Measurements from ENCODE around the gene BACH2.
"Not testable (repeated sequence)": the region's sequence is repeated elsewhere in the genome, so short reads cannot be mapped to it uniquely, and the experiment has no call there.

The BACH2 gene

DNA sequence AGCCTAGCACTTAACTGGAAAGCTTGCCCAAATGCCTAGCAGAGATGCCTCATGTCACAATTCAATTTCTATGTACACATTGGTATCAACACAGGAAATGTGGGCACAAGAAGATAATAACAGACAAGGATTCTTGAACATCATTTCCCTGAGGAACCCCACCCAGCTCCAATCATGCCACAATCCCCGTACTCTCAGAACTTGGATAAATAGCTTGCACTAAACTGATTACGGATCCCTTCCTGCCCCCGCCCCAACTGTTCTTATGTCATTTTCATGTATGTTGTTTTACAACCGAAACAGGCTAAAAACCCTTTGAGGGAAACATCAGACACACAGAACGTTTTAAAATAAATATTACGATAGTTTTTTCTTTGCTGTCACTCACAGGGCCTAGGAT, 87.1 kb downstream of the BACH2 start:
- H3K27ac ChIP-seq (replicated peaks; ENCODE audit: low read length), result no peak overlapping the region
- no peaks in the 10 kb centered on the region for H3K36me3 ChIP-seq (replicated peaks in 1 of 2; ENCODE audit: control insufficient read depth in 2 of 2, insufficient read depth in 2 of 2, low read length in 2 of 2)
- H3K9me3 ChIP-seq (replicated peaks in 1 of 2; ENCODE audit: control insufficient read depth in 2 of 2, insufficient read depth in 1 of 2, low read depth in 1 of 2, low read length in 2 of 2), result no peaks in the 10 kb centered on the region
- H3K79me1 ChIP-seq (ENCODE audit: low read depth, low read length), result no peaks in the 10 kb centered on the region
- H3K4ac ChIP-seq (ENCODE audit: low read length), result no peak overlapping the region
- peaks cover 0 to 14% of the 10 kb centered on the region in 2 donors for H3K4me1 ChIP-seq (ENCODE audit: control insufficient read depth in 2 of 2, insufficient read depth in 1 of 2, low read depth in 1 of 2, low read length in 2 of 2)
- no peak overlapping the region for H2BK15ac ChIP-seq (ENCODE audit: low read length)
- H4K8ac ChIP-seq (ENCODE audit: low read depth, low read length), result no peak overlapping the region
- H3K14ac ChIP-seq (ENCODE audit: low read length), result no peak overlapping the region
- DNase-seq (ENCODE audit: low spot score), result no peak
- H2AFZ ChIP-seq (ENCODE audit: low read length), result no peak overlapping the region
- H3K27me3 ChIP-seq (ENCODE audit: control insufficient read depth in 3 of 3, insufficient read depth in 3 of 3, low read depth in 1 of 3, low read length in 3 of 3), result no peaks in the 10 kb centered on the region
- no peak overlapping the region for H2BK12ac ChIP-seq (ENCODE audit: low read length)
- H3K9ac ChIP-seq (ENCODE audit: low read depth, low read length, poor library complexity), result no peak overlapping the region
- whole genome bisulfite sequencing, 2 donors (ENCODE audit: extremely low coverage in 2 of 2, insufficient read length in 2 of 2, insufficient replicate concordance in 1 of 2), result no CpG with 5 or more reads among the region's 6 CpGs
- no peak overlapping the region for H3K18ac ChIP-seq (ENCODE audit: low read length)
- no peak overlapping the region for H3K4me2 ChIP-seq (ENCODE audit: insufficient read depth, low read length, poor library complexity, severe bottlenecking)
- no peak overlapping the region for H3K4me3 ChIP-seq (ENCODE audit: low read length in 2 of 2)
- no peak overlapping the region for H2AK5ac ChIP-seq (ENCODE audit: low read depth, low read length)
- H4K91ac ChIP-seq (ENCODE audit: low read depth, low read length, poor library complexity), result no peak overlapping the region
- H2BK5ac ChIP-seq (ENCODE audit: low read length), result no peak overlapping the region
- H2BK120ac ChIP-seq (ENCODE audit: low read depth, low read length), result no peak overlapping the region
- H3K23ac ChIP-seq (ENCODE audit: low read depth, low read length, poor library complexity), result no peak overlapping the region

DNA sequence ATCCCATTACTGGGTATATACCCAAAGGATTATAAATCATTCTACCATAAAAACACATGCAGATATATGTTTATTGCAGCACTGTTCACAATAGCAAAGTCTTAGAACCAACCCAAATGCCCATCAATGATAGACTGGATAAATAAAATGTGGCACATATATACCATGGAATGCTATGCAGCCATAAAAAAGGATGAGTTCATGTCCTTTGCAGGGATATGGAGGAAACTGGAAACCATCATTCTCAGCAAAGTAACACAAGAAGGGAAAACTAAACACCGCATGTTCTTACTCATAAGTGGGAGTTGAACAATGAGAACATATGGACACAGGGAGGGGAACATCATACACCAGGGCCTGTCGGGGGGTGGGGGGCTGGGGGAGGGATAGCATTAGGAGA, 88.0 kb downstream of the BACH2 start:
- not testable (repeated sequence) for H3K14ac ChIP-seq (ENCODE audit: low read length); H3K36me3 ChIP-seq (replicated peaks in 1 of 2; ENCODE audit: control insufficient read depth in 2 of 2, insufficient read depth in 2 of 2, low read length in 2 of 2); H3K4ac ChIP-seq (ENCODE audit: low read length); H2BK120ac ChIP-seq (ENCODE audit: low read depth, low read length); H2BK5ac ChIP-seq (ENCODE audit: low read length); H3K4me3 ChIP-seq (ENCODE audit: low read length in 2 of 2); H3K9ac ChIP-seq (ENCODE audit: low read depth, low read length, poor library complexity); H3K9me3 ChIP-seq (replicated peaks in 1 of 2; ENCODE audit: control insufficient read depth in 2 of 2, insufficient read depth in 1 of 2, low read depth in 1 of 2, low read length in 2 of 2); H3K27ac ChIP-seq (replicated peaks; ENCODE audit: low read length); H3K4me2 ChIP-seq (ENCODE audit: insufficient read depth, low read length, poor library complexity, severe bottlenecking); DNase-seq (ENCODE audit: low spot score); H2AFZ ChIP-seq (ENCODE audit: low read length); H2AK5ac ChIP-seq (ENCODE audit: low read depth, low read length); H3K18ac ChIP-seq (ENCODE audit: low read length); H3K79me1 ChIP-seq (ENCODE audit: low read depth, low read length); H2BK15ac ChIP-seq (ENCODE audit: low read length); H2BK12ac ChIP-seq (ENCODE audit: low read length); H3K23ac ChIP-seq (ENCODE audit: low read depth, low read length, poor library complexity); H4K91ac ChIP-seq (ENCODE audit: low read depth, low read length, poor library complexity); H4K8ac ChIP-seq (ENCODE audit: low read depth, low read length); H3K27me3 ChIP-seq (ENCODE audit: control insufficient read depth in 3 of 3, insufficient read depth in 3 of 3, low read depth in 1 of 3, low read length in 3 of 3)
- no CpG with 5 or more reads among the region's 2 CpGs for WGBS, 2 donors (ENCODE audit: extremely low coverage in 2 of 2, insufficient read length in 2 of 2, insufficient replicate concordance in 1 of 2)
- H3K4me1 ChIP-seq (ENCODE audit: control insufficient read depth in 2 of 2, insufficient read depth in 1 of 2, low read depth in 1 of 2, low read length in 2 of 2), result peaks cover 0 to 20% of the 10 kb centered on the region in 2 donors

DNA sequence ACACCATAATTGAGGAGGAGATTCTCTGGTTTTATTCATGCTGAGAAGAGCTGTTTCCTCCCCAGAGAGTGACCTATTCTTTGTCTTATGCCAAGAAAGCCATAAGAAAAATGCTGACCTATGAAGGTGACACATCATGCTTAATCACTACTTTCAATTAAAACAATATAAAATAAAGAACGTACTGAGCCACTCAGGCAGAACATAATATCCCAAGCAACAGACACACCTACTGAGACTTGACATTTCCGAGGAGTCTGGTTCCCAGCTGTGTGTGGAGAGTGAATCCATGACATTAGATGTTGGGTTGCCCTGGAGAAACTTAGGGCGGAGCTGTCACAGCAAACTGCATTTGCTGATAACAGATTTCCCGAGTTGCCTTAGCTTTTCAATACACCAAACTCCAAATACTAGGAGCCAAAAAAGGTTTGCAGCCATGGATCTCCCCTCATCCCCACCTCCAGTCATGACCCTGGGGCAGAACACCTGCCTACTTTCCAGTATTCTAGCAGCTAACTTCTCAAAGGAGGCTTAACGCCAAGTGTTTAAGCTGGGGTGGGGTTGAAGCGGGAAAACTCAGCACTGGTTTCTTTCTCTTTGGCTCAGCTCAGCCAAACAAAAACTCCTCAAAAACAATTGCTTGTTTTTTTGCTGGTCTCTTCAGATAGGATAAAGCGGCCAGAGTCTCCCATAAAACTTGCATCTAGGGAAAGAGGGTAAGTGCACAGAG, 92.2 kb downstream of the BACH2 start:
- DNase-seq (ENCODE audit: low spot score), result no peak
- Histone ChIP-seq H3K9me3 (replicated peaks in 1 of 2; ENCODE audit: control insufficient read depth in 2 of 2, insufficient read depth in 1 of 2, low read depth in 1 of 2, low read length in 2 of 2) (peaks cover 0 to under 1% of the 10 kb centered on the region in 2 donors), H3K18ac (ENCODE audit: low read length) (no peak overlapping the region), H3K23ac (ENCODE audit: low read depth, low read length, poor library complexity) (no peak overlapping the region), H4K8ac (ENCODE audit: low read depth, low read length) (no peak overlapping the region), H2BK5ac (ENCODE audit: low read length) (no peak overlapping the region), H3K27ac (replicated peaks; ENCODE audit: low read length) (no peak overlapping the region), H3K36me3 (replicated peaks in 1 of 2; ENCODE audit: control insufficient read depth in 2 of 2, insufficient read depth in 2 of 2, low read length in 2 of 2) (peaks cover 0 to 6% of the 10 kb centered on the region in 2 donors), H3K4ac (ENCODE audit: low read length) (no peak overlapping the region), H2BK120ac (ENCODE audit: low read depth, low read length) (no peak overlapping the region), H2AFZ (ENCODE audit: low read length) (no peak overlapping the region), H3K9ac (ENCODE audit: low read depth, low read length, poor library complexity) (no peak overlapping the region), H4K91ac (ENCODE audit: low read depth, low read length, poor library complexity) (no peak overlapping the region), H2BK15ac (ENCODE audit: low read length) (no peak overlapping the region), H3K14ac (ENCODE audit: low read length) (no peak overlapping the region), H3K27me3 (ENCODE audit: control insufficient read depth in 3 of 3, insufficient read depth in 3 of 3, low read depth in 1 of 3, low read length in 3 of 3) (no peaks in the 10 kb centered on the region), H2BK12ac (ENCODE audit: low read length) (no peak overlapping the region), H3K4me3 (ENCODE audit: low read length in 2 of 2) (no peak overlapping the region), H3K4me1 (ENCODE audit: control insufficient read depth in 2 of 2, insufficient read depth in 1 of 2, low read depth in 1 of 2, low read length in 2 of 2) (peaks cover 0 to 16% of the 10 kb centered on the region in 2 donors), H2AK5ac (ENCODE audit: low read depth, low read length) (no peak overlapping the region), H3K4me2 (ENCODE audit: insufficient read depth, low read length, poor library complexity, severe bottlenecking) (no peak overlapping the region), H3K79me1 (ENCODE audit: low read depth, low read length) (no peaks in the 10 kb centered on the region)
- no CpG with 5 or more reads among the region's 7 CpGs for WGBS, 2 donors (ENCODE audit: extremely low coverage in 2 of 2, insufficient read length in 2 of 2, insufficient replicate concordance in 1 of 2)

DNA sequence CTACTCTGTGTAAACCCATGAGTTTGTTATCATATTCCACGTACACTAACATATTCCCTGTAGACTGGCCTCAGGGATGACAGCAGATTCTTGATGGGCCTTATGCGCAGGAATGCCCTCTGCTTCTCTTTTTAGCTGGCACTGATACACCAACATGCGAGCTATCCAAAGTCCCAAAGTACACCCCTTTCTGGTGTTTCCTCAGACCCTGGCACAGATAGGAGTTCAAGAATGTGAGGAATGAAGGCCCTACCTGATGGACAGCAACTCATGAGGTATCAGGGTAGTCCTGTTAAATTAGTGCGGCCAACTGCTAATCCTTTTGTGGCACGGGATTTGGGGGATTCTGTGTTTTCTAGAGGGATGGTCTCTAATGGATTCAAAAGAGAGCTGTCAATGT, 93.0 kb downstream of the BACH2 start:
- H3K18ac ChIP-seq (ENCODE audit: low read length), result no peak overlapping the region
- no peak overlapping the region for H3K23ac ChIP-seq (ENCODE audit: low read depth, low read length, poor library complexity)
- H2BK120ac ChIP-seq (ENCODE audit: low read depth, low read length), result no peak overlapping the region
- H3K9ac ChIP-seq (ENCODE audit: low read depth, low read length, poor library complexity), result no peak overlapping the region
- no peak overlapping the region for H2BK5ac ChIP-seq (ENCODE audit: low read length)
- no peak overlapping the region for H2BK15ac ChIP-seq (ENCODE audit: low read length)
- H3K4me2 ChIP-seq (ENCODE audit: insufficient read depth, low read length, poor library complexity, severe bottlenecking), result no peak overlapping the region
- H3K9me3 ChIP-seq (replicated peaks in 1 of 2; ENCODE audit: control insufficient read depth in 2 of 2, insufficient read depth in 1 of 2, low read depth in 1 of 2, low read length in 2 of 2), result peaks cover 5% of the 10 kb centered on the region in 2 donors
- no CpG with 5 or more reads among the region's 5 CpGs for WGBS, 2 donors (ENCODE audit: extremely low coverage in 2 of 2, insufficient read length in 2 of 2, insufficient replicate concordance in 1 of 2)
- no peaks in the 10 kb centered on the region for H3K79me1 ChIP-seq (ENCODE audit: low read depth, low read length)
- H3K4me1 ChIP-seq (ENCODE audit: control insufficient read depth in 2 of 2, insufficient read depth in 1 of 2, low read depth in 1 of 2, low read length in 2 of 2), result peaks cover 0 to 16% of the 10 kb centered on the region in 2 donors
- DNase-seq (ENCODE audit: low spot score), result no peak
- H4K91ac ChIP-seq (ENCODE audit: low read depth, low read length, poor library complexity), result no peak overlapping the region
- no peak overlapping the region for H2BK12ac ChIP-seq (ENCODE audit: low read length)
- H3K27me3 ChIP-seq (ENCODE audit: control insufficient read depth in 3 of 3, insufficient read depth in 3 of 3, low read depth in 1 of 3, low read length in 3 of 3), result no peaks in the 10 kb centered on the region
- H4K8ac ChIP-seq (ENCODE audit: low read depth, low read length), result no peak overlapping the region
- H2AFZ ChIP-seq (ENCODE audit: low read length), result no peak overlapping the region
- H3K4ac ChIP-seq (ENCODE audit: low read length), result no peak overlapping the region
- H3K14ac ChIP-seq (ENCODE audit: low read length), result no peak overlapping the region
- no peak overlapping the region for H2AK5ac ChIP-seq (ENCODE audit: low read depth, low read length)
- H3K27ac ChIP-seq (replicated peaks; ENCODE audit: low read length), result no peak overlapping the region
- H3K36me3 ChIP-seq (replicated peaks in 1 of 2; ENCODE audit: control insufficient read depth in 2 of 2, insufficient read depth in 2 of 2, low read length in 2 of 2), result peaks cover 2 to 9% of the 10 kb centered on the region in 2 donors
- no peak overlapping the region for H3K4me3 ChIP-seq (ENCODE audit: low read length in 2 of 2)
